ENCODE measurements around the gene ROR2. TPM values are rescaled to one million over a fixed set of nuclear protein-coding genes. Genes with fewer than 3 reads are reported as not detected.

Gene ROR2
- total RNA-seq, 1 donor from 2014 or later, result 3.8 TPM

DNA sequence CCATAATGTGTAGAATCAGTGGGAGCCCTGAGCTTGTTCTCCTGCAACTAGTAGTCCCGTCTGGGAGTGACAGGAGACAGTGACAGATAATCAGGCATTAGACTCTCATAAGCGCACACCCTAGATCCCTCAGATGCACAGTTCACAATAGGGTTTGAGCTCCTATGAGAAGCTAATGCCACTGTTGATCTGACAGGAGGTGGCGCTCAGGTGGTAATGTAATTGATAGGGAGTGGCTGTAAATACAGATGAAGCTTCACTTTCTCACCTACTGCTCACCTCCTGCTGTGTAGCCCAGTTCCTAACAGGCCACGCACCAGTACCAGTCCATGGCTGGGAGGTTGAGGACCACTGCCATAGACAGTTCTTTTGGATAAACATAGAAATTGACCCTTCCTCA, 188.7 kb downstream of the ROR2 start:
- Histone ChIP-seq H3K9me3 (no peaks in the 10 kb centered on the region), H3K27me3 (ENCODE audit: low read depth) (peaks cover 9% of the 10 kb centered on the region), H3K4me3 (no peak overlapping the region), H3K36me3 (no peaks in the 10 kb centered on the region), H3K4me1 (no peaks in the 10 kb centered on the region), H3K27ac (no peak overlapping the region)
- TF ChIP-seq, protein P1, sequence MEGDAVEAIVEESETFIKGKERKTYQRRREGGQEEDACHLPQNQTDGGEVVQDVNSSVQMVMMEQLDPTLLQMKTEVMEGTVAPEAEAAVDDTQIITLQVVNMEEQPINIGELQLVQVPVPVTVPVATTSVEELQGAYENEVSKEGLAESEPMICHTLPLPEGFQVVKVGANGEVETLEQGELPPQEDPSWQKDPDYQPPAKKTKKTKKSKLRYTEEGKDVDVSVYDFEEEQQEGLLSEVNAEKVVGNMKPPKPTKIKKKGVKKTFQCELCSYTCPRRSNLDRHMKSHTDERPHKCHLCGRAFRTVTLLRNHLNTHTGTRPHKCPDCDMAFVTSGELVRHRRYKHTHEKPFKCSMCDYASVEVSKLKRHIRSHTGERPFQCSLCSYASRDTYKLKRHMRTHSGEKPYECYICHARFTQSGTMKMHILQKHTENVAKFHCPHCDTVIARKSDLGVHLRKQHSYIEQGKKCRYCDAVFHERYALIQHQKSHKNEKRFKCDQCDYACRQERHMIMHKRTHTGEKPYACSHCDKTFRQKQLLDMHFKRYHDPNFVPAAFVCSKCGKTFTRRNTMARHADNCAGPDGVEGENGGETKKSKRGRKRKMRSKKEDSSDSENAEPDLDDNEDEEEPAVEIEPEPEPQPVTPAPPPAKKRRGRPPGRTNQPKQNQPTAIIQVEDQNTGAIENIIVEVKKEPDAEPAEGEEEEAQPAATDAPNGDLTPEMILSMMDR (IDR thresholded peaks at IDR 0.05), result no peak
- DNase-seq, result no peak
- no peak for ATAC-seq
- intact Hi-C loops (cut with DNase I), result no loop called here

DNA sequence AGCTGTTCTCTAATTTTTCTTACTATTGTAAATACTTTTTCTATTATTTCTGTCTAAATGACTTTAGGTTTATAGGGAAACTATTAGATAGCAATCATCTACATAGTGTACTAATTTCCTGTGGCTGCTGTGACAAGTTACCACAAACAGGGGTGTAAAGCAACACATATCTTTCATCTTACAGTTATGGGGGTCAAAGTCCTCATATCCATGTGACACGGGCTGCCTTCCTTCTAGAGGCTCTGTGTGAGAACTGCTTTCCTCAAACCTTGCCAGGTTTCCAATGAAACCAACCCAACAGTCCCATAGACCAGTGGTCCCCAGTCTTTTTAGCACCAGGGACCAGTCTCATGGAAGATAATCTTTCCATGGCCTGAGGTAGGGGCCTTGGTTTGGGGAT, 189.1 kb downstream of the ROR2 start:
- intact Hi-C loops (cut with DNase I), result no loop called here

DNA sequence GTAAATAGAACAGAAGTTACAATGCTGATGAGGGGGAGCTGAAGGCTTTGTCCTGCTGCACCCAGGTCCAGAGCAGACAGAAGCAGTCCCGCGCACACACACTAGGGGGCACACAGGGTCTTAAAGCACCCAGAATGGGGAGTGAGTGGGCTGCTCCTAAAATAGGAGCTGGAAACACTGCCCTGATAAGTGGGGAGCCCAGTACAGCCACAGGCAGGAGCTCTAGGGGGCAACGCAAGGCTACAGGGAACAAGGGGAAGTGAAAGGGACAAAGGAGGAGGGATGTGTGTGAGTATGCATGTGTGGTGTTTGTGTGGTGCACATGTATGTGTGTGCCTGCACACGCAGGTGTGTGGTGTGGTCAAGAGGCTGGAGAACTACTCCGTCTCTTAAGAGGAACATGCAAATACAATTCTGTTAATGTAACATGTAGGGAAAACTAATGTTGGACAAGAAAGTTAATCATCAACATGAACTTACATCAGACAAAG, 191.5 kb downstream of the ROR2 start:
- H3K4me1 ChIP-seq, result no peaks in the 10 kb centered on the region
- TF ChIP-seq, protein P1 (IDR thresholded peaks at IDR 0.05), result peak; percentile 36
- DNase-seq (no peak), ATAC-seq (peak in 1 of 2 donors; percentile 50)
- no peaks in the 10 kb centered on the region for H3K36me3 ChIP-seq
- H3K27me3 ChIP-seq (ENCODE audit: low read depth), result no peaks in the 10 kb centered on the region
- no peak overlapping the region for H3K4me3 ChIP-seq
- no peaks in the 10 kb centered on the region for H3K9me3 ChIP-seq
- H3K27ac ChIP-seq, result no peak overlapping the region
- intact Hi-C loops (cut with DNase I), result no loop called here

More for the DNA sequence above, 189.1 kb downstream of the ROR2 start:
- H3K9me3 ChIP-seq, result no peaks in the 10 kb centered on the region
- H3K4me1 ChIP-seq, result no peaks in the 10 kb centered on the region
- TF ChIP-seq, protein P1 (IDR thresholded peaks at IDR 0.05), result no peak
- no peak for ATAC-seq
- no peak overlapping the region for H3K27ac ChIP-seq
- H3K4me3 ChIP-seq, result no peak overlapping the region
- DNase-seq, result no peak
- no peaks in the 10 kb centered on the region for H3K36me3 ChIP-seq
- peaks cover 5% of the 10 kb centered on the region for H3K27me3 ChIP-seq (ENCODE audit: low read depth)

DNA sequence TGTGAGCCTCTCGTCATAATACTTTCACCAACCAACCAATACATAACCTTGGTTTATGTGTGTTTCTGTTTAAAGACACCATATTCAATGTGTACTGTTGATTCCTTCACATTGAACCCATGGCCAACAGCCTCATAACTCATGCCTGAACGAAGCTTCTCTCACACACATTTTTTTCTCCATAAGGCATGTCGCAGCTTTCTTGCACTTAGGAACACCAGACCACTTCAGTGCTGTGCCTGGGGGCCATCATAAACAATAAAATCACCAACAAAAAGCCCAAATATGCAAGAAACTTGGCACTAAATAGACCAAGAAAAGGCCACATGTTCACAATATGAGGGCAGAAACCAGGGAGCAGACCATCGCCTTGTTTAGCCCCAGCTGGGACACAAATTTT, 192.2 kb downstream of the ROR2 start:
- TF ChIP-seq, protein P1 (IDR thresholded peaks at IDR 0.05), result no peak
- no peaks in the 10 kb centered on the region for H3K4me1 ChIP-seq
- DNase-seq (no peak), ATAC-seq (no peak)
- intact Hi-C loops (cut with DNase I), result no loop called here
- no peak overlapping the region for H3K27ac ChIP-seq
- H3K27me3 ChIP-seq (ENCODE audit: low read depth), result no peaks in the 10 kb centered on the region
- no peaks in the 10 kb centered on the region for H3K36me3 ChIP-seq
- H3K9me3 ChIP-seq, result no peaks in the 10 kb centered on the region
- H3K4me3 ChIP-seq, result no peak overlapping the region

DNA sequence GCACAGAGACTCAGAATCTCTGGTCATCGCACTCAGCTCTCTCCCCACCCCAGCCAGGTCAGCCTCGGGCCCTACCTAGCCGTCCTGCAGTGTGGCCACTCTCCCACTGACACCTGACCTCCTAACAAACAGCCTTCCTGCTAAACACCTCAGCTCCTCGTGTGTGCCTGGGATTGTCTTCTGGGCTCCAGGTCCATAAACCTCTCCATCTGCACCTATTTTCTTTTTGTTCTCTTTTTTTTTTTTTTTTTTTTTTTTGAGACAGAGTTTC, 193.6 kb downstream of the ROR2 start:
- ATAC-seq, result no peak
- intact Hi-C loops (cut with DNase I), result no loop called here
- no peak overlapping the region for H3K27ac ChIP-seq

More for the DNA sequence above, 193.6 kb downstream of the ROR2 start:
- no peaks in the 10 kb centered on the region for H3K4me1 ChIP-seq
- DNase-seq, result no peak
- H3K36me3 ChIP-seq, result no peaks in the 10 kb centered on the region
- TF ChIP-seq, protein P1 (IDR thresholded peaks at IDR 0.05), result no peak
- no peaks in the 10 kb centered on the region for H3K27me3 ChIP-seq (ENCODE audit: low read depth)
- H3K9me3 ChIP-seq, result no peaks in the 10 kb centered on the region
- no peak overlapping the region for H3K4me3 ChIP-seq

All from lower lobe of right lung (tissue), 2 donors.